ENCODE measurements around the gene EIF6.

Gene EIF6

DNA sequence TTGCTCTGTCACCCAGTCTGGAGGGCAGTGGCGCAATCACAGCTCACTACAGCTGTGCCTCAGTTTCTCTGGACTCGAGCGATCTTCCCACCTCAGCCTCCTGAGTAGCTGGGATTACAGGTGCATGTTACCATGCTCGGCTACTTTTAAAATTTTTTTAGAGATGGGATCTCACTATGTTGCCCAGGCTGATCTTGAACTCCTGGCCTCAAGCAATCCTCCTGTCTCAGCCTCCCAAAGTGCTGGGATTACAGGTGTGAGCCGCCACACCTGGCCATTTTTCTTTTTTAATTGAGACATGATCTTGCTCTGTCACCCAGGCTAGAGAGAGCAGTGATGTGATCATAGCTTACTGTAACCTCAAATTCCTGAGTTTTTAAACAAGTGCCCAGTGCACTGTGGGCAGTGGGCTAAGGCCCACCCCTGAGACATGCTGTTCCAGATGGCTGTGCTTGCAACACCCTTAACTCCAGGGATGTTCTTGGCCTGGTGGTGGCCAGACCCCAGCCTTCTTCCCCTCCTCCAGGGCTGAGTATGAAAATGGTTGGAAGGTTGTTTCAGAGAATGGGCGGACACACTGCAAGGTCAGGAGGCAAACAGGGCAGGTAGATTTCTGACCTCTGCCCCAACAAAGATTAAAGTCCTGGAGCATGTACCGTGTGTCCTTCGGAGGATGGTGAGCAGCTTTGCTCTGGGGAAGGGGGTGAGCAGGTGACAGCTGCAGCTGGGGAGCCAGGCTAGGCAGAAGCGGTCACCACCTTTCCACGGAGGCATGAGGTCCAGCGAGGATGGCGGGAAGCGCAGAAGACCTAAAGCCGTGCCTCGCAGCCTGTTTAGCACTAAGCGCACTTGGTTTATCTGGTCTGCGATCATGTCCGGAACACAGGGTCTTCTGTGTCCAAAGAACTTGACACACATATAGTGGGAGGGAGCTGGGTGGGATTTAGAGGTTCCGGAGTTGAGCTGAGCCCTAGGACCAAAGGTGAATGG, 9.0 kb upstream of the EIF6 start:
- TF ChIP-seq, protein P1, sequence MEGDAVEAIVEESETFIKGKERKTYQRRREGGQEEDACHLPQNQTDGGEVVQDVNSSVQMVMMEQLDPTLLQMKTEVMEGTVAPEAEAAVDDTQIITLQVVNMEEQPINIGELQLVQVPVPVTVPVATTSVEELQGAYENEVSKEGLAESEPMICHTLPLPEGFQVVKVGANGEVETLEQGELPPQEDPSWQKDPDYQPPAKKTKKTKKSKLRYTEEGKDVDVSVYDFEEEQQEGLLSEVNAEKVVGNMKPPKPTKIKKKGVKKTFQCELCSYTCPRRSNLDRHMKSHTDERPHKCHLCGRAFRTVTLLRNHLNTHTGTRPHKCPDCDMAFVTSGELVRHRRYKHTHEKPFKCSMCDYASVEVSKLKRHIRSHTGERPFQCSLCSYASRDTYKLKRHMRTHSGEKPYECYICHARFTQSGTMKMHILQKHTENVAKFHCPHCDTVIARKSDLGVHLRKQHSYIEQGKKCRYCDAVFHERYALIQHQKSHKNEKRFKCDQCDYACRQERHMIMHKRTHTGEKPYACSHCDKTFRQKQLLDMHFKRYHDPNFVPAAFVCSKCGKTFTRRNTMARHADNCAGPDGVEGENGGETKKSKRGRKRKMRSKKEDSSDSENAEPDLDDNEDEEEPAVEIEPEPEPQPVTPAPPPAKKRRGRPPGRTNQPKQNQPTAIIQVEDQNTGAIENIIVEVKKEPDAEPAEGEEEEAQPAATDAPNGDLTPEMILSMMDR (IDR thresholded peaks at IDR 0.05; ENCODE audit: low read depth, low read length, missing control alignments), result no peak
- H3K4me3 ChIP-seq (ENCODE audit: low read depth, low read length), result no peak overlapping the region
- DNase-seq (ENCODE audit: low read depth), result no peak

DNA sequence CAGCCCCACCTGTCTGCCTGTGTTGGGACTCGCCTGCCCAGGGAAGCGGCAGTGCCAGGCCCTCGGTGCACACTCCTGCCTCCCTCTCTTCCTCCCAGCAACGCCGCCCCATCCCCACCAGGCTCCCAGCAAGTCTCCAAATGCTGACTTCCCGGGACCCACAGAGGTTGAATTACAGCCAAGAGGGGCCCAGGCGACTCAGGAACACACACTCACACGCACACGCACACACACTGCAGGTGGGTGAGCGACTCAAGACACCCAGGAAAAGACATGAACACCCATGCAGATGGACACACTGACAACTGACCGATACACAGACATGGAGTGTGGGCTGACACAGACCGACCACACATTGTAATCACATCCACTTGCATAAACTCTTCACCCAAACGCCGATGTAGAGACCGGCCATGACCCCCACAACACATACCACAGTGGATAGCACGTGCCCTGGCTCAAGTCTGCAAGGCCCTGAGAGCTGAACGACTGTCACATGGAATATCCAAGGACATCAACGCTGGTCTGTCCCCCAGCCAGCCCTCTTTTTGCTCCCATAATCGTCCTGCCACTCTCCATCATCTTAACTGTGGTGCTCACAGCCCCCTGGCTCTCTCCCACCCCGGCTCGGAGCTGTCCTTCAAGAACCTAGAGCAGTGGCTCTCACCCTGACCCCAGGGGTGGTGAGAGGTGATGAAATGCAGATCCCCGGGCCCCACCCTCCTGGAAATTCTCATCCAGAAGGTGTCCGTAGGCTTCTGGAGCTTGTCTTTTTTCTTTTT, 8.1 kb upstream of the EIF6 start:
- H3K4me3 ChIP-seq (ENCODE audit: low read depth, low read length), result no peak overlapping the region
- TF ChIP-seq, protein P1 (IDR thresholded peaks at IDR 0.05; ENCODE audit: low read depth, low read length, missing control alignments), result no peak
- DNase-seq (ENCODE audit: low read depth), result no peak

DNA sequence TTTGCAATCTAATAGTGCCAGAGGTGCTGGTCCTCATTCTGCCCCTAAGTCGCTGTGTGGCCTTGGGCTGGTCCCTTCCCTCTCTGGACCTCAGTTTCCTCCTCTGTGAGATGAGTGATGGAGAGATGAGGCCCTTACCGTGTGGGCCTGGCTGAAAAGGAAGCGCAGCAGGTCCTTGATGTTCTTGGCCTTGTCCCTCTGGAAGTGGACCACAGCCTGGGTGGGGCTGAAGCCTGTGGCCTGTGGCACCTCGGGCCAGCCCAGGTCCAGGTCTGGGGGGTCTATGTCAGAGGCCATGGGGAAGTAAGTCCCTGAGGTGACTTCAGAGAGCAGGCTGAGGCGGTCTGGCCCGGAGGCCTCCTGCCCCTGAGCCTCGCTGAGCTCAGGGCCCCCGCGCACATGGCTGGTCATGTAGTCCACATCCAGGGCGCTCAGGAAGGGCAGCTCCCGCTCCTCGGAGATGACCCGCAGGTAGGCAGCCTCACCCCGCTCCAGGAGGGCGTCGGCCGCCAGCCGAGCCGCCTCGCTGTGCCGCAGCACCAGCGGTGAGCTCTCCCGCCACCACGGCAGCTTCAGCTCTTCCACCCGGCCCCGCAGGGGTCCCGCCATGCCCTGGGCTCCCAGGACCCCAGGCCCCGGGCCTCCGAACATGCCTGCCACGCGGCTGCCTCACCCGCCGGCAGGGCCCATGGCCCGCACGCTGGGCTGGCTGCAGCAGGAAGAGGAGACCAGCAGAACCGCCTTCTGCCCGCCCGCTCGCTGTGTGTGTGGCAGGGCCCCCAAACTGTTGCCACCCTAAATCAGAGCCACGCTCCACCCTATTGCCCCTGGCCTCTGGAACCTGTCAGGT, 7.3 kb upstream of the EIF6 start, which contains the start of gene FAM83C:
Gene FAM83C, minus strand, starts transcription at position 772 of the 850 bp plus-strand sequence. Its CDS starts 121 bp downstream, at position 651.
- TF ChIP-seq, protein P1 (IDR thresholded peaks at IDR 0.05; ENCODE audit: low read depth, low read length, missing control alignments), result no peak
- no peak within 1 kb of the TSS for H3K4me3 ChIP-seq (ENCODE audit: low read depth, low read length)
- no peak for DNase-seq (ENCODE audit: low read depth)

DNA sequence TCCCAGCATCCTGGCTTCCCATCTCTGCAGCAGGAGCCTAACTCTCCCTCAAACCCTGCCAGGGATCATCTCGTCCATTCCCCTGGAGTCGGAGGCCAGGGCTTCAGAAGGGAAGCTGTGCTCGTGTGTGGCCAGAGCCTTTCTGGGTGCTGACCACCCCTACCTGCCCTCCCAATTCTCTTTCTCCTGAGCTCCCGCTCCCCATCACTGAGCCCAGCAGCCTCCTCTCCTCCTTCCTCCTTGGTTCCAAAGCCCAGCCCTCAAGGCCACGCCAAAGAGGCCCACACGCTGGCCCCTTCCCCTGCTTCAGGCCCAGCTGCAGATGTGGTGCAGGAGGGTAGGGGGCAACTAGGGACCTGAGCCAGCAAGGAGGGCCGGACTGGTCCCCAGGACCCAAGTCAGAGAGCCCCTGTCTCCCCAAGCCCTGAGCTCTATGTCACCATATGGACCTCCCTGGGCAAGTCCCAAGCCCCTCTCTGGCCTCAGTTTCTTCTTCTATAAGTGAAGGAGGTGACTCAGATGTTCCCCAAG, 6.4 kb upstream of the EIF6 start:
- TF ChIP-seq, protein P1 (IDR thresholded peaks at IDR 0.05; ENCODE audit: low read depth, low read length, missing control alignments), result no peak
- H3K4me3 ChIP-seq (ENCODE audit: low read depth, low read length), result no peak overlapping the region
- no peak for DNase-seq (ENCODE audit: low read depth)

DNA sequence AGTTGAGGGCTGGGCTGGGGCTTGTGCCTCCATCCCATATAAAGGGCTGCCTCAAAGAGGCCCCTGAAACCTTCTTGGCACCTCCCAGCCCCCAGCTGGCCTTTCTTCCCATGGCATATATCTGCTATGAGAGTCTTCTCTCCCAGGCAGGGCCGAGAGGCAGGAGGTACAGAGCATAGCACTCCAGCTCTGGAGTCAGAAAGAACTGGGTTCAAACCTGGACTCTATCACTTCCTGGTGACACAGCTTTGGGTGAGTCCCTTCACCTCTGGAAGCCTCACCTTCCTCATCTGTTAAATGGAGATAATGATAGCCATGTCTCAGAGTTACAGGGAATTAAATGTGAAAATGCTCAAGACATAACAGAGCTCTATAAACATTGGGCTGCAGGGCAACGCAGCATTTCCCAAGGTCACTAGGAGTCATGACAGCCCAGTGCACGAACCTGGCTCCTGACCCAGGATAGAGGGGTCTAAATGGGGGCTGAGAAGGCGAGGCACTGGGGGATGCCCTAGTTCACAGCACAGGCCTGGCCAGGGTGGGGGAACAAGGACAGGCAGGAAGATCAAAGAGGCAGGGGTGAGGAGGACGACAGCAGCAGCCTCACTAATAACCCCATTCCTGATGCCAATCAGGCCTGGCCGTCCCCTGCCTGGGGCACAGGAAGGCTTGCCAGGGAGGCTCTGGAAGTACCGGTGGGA, 5.8 kb upstream of the EIF6 start:
- DNase-seq (ENCODE audit: low read depth), result no peak
- TF ChIP-seq, protein P1 (IDR thresholded peaks at IDR 0.05; ENCODE audit: low read depth, low read length, missing control alignments), result no peak
- no peak overlapping the region for H3K4me3 ChIP-seq (ENCODE audit: low read depth, low read length)

Data from GM12864 (cell line).